Measurements from ENCODE around the gene VEZF1. TPM values are rescaled to one million over a fixed set of nuclear protein-coding genes. Genes with fewer than 3 reads are reported as not detected.

VEZF1 gene
- total RNA-seq, 2 donors from 2014 or later: 68.4 to 75.5 TPM

GRCh38 chr17:57940231-57940630 is 47.8 kb downstream of the VEZF1 start:
- Histone ChIP-seq H3K27ac (no peak overlapping the region), H3K4me1 (ENCODE audit: control insufficient read depth in 1 of 2, low read depth in 2 of 2) (peaks cover 38 to 56% of the 10 kb centered on the region in 2 donors)

GRCh38 chr17:57939797-57940196 is 48.3 kb downstream of the VEZF1 start:
- peaks cover 42 to 61% of the 10 kb centered on the region in 2 donors for H3K4me1 ChIP-seq (ENCODE audit: control insufficient read depth in 1 of 2, low read depth in 2 of 2)
- no peaks in the 10 kb centered on the region for H3K9me3 ChIP-seq
- no peak for TF ChIP-seq CTCF (IDR thresholded peaks at IDR 0.05)
- no peak for ATAC-seq (ENCODE audit: insufficient number of reproducible peaks, low FRiP score, low read depth)
- no peaks in the 10 kb centered on the region for H3K36me3 ChIP-seq
- no peak for DNase-seq (ENCODE audit: low spot score)
- H3K27ac ChIP-seq: no peak overlapping the region
- no peak overlapping the region for H3K4me3 ChIP-seq
- no peaks in the 10 kb centered on the region for H3K27me3 ChIP-seq (replicated peaks; ENCODE audit: insufficient read depth)

More at GRCh38 chr17:57940231-57940630, 47.8 kb downstream of the VEZF1 start:
- H3K27me3 ChIP-seq (replicated peaks; ENCODE audit: insufficient read depth): no peaks in the 10 kb centered on the region
- H3K9me3 ChIP-seq: no peaks in the 10 kb centered on the region
- no peak for ATAC-seq (ENCODE audit: insufficient number of reproducible peaks, low FRiP score, low read depth)
- TF ChIP-seq CTCF (IDR thresholded peaks at IDR 0.05): no peak
- H3K36me3 ChIP-seq: no peaks in the 10 kb centered on the region
- no peak for DNase-seq (ENCODE audit: low spot score)
- no peak overlapping the region for H3K4me3 ChIP-seq

- Histone ChIP-seq H3K36me3 (no peaks in the 10 kb centered on the region), H3K9me3 (no peaks in the 10 kb centered on the region), H3K27ac (no peak overlapping the region), H3K4me3 (no peak overlapping the region), H3K27me3 (replicated peaks; ENCODE audit: insufficient read depth) (no peaks in the 10 kb centered on the region), H3K4me1 (ENCODE audit: control insufficient read depth in 1 of 2, low read depth in 2 of 2) (peaks cover 36 to 73% of the 10 kb centered on the region in 2 donors)
- no peak for TF ChIP-seq CTCF (IDR thresholded peaks at IDR 0.05)
- DNase-seq (ENCODE audit: low spot score) (no peak), ATAC-seq (ENCODE audit: insufficient number of reproducible peaks, low FRiP score, low read depth) (no peak)
Measured at GRCh38 chr17:57938061-57938502, 50.0 kb downstream of the VEZF1 start.

- Histone ChIP-seq H3K4me1 (ENCODE audit: control insufficient read depth in 1 of 2, low read depth in 2 of 2) (peaks cover 34 to 79% of the 10 kb centered on the region in 2 donors), H3K36me3 (no peaks in the 10 kb centered on the region), H3K27ac (no peak overlapping the region), H3K27me3 (replicated peaks; ENCODE audit: insufficient read depth) (no peaks in the 10 kb centered on the region), H3K9me3 (no peaks in the 10 kb centered on the region), H3K4me3 (no peak overlapping the region)
- no peak for TF ChIP-seq CTCF (IDR thresholded peaks at IDR 0.05)
- DNase-seq (ENCODE audit: low spot score): no peak
- ATAC-seq (ENCODE audit: insufficient number of reproducible peaks, low FRiP score, low read depth): no peak
Measured at GRCh38 chr17:57937492-57937891, 50.6 kb downstream of the VEZF1 start.

GRCh38 chr17:57935833-57936807 is 51.9 kb downstream of the VEZF1 start:
- Histone ChIP-seq H3K4me1 (ENCODE audit: control insufficient read depth in 1 of 2, low read depth in 2 of 2) (peaks cover 34 to 71% of the 10 kb centered on the region in 2 donors), H3K4me3 (no peak overlapping the region)

More at GRCh38 chr17:57935833-57936807, 51.9 kb downstream of the VEZF1 start:
- Histone ChIP-seq H3K27me3 (replicated peaks; ENCODE audit: insufficient read depth) (no peaks in the 10 kb centered on the region), H3K27ac (peak overlapping the region; percentile 74 to 83), H3K36me3 (no peaks in the 10 kb centered on the region), H3K9me3 (no peaks in the 10 kb centered on the region)
- TF ChIP-seq CTCF (IDR thresholded peaks at IDR 0.05): no peak
- no peak for DNase-seq (ENCODE audit: low spot score)
- no peak for ATAC-seq (ENCODE audit: insufficient number of reproducible peaks, low FRiP score, low read depth)

Data from thoracic aorta (tissue), 2 donors.